ENCODE results near the gene CC2D2A. TPM values are rescaled to one million over a fixed set of nuclear protein-coding genes. Genes with fewer than 3 reads are reported as not detected.

Gene CC2D2A
- total RNA-seq, 4 donors from 2014 or later: 5.6 to 36.7 (median 9.6) TPM

GRCh38 chr4:15470128-15470475, 420 bp downstream of the CC2D2A start:
- 0 to 1% methylated on average over 2 to 3 of the region's 3 CpGs for WGBS, 2 donors (ENCODE audit: low coverage in 1 of 2)
- Histone ChIP-seq H3K27me3 (no peaks in the 10 kb centered on the region), H3K4me3 (peak overlapping the region; percentile 5 to 56 (median 37)), H3K9me3 (no peaks in the 10 kb centered on the region), H3K4me1 (peaks cover 0 to 15% (median 0%) of the 10 kb centered on the region in 4 donors), H3K36me3 (no peaks in the 10 kb centered on the region), H3K27ac (peak overlapping the region; percentile 53 to 76 (median 64))
- in situ Hi-C loops (cut with MboI; ENCODE audit: low pct_ligation_motif_present in 1 of 4, low pct_unique_long_range_greater_than_20kb in 1 of 4, low sequenced_read_pairs in 3 of 4): loop anchor here in 1 of 4 donors (25.0 kb wide), 1 partner anchor 458 kb away; the partner anchor contains the start of gene CPEB2
- DNase-seq: no peak
- intact Hi-C loops (cut with DNase I; ENCODE audit: low total_unique reads): no loop called here
- no peak for TF ChIP-seq POLR2AphosphoS5 (IDR thresholded peaks at IDR 0.05)
- no peak for TF ChIP-seq POLR2A (IDR thresholded peaks at IDR 0.05)
- no peak for TF ChIP-seq EP300 (IDR thresholded peaks at IDR 0.05; ENCODE audit: low read depth)
- no peak for TF ChIP-seq CTCF (IDR thresholded peaks at IDR 0.05)

GRCh38 chr4:15476396-15476795, 6.7 kb downstream of the CC2D2A start:
- 83 to 84% methylated on average over 5 of the region's 5 CpGs for WGBS, 2 donors (ENCODE audit: low coverage in 1 of 2)
- TF ChIP-seq POLR2A (IDR thresholded peaks at IDR 0.05) (no peak), CTCF (IDR thresholded peaks at IDR 0.05) (no peak), POLR2AphosphoS5 (IDR thresholded peaks at IDR 0.05) (no peak), EP300 (IDR thresholded peaks at IDR 0.05; ENCODE audit: low read depth) (no peak)
- intact Hi-C loops (cut with DNase I; ENCODE audit: low total_unique reads): loop anchor here (5.0 kb wide), 1 partner anchor 176 kb away; no protein-coding TSS in a partner anchor
- Histone ChIP-seq H3K4me1 (peaks cover 0 to 13% (median 7%) of the 10 kb centered on the region in 4 donors), H3K27me3 (no peaks in the 10 kb centered on the region), H3K36me3 (no peaks in the 10 kb centered on the region), H3K27ac (no peak overlapping the region), H3K4me3 (no peak overlapping the region), H3K9me3 (no peaks in the 10 kb centered on the region)
- in situ Hi-C loops (cut with MboI; ENCODE audit: low pct_ligation_motif_present in 1 of 4, low pct_unique_long_range_greater_than_20kb in 1 of 4, low sequenced_read_pairs in 3 of 4): loop anchor here in 2 of 4 donors (25.0 kb wide), 2 partner anchors 486 to 511 kb away; partner anchors contain the start of gene FGFBP2 (in 1 of the 2)
- DNase-seq: no peak

- in situ Hi-C loops (cut with MboI; ENCODE audit: low pct_ligation_motif_present in 1 of 4, low pct_unique_long_range_greater_than_20kb in 1 of 4, low sequenced_read_pairs in 3 of 4) (loop anchor here in 2 of 4 donors (25.0 kb wide), 2 partner anchors 484 to 509 kb away; partner anchors contain the start of gene FGFBP2 (in 1 of the 2)), intact Hi-C loops (cut with DNase I; ENCODE audit: low total_unique reads) (loop anchor here (5.0 kb wide), 1 partner anchor 174 kb away; no protein-coding TSS in a partner anchor)
- WGBS, 2 donors (ENCODE audit: low coverage in 1 of 2): 66 to 96% methylated on average over 3 to 5 of the region's 5 CpGs
- no peak for DNase-seq
- H3K9me3 ChIP-seq: no peaks in the 10 kb centered on the region
- H3K4me3 ChIP-seq: no peak overlapping the region
- no peaks in the 10 kb centered on the region for H3K36me3 ChIP-seq
- H3K27me3 ChIP-seq: no peaks in the 10 kb centered on the region
- TF ChIP-seq EP300 (IDR thresholded peaks at IDR 0.05; ENCODE audit: low read depth) (no peak), POLR2AphosphoS5 (IDR thresholded peaks at IDR 0.05) (no peak), POLR2A (IDR thresholded peaks at IDR 0.05) (no peak), CTCF (IDR thresholded peaks at IDR 0.05) (no peak)
- peaks cover 0 to 8% (median 6%) of the 10 kb centered on the region in 4 donors for H3K4me1 ChIP-seq
- H3K27ac ChIP-seq: peak overlapping the region in 2 of 4 donors; percentile 83
Measured at GRCh38 chr4:15478724-15479088, 9.0 kb downstream of the CC2D2A start.

GRCh38 chr4:15479089-15479912, 9.6 kb downstream of the CC2D2A start:
- Histone ChIP-seq H3K4me1 (peaks cover 0 to 8% (median 6%) of the 10 kb centered on the region in 4 donors), H3K27ac (peak overlapping the region; percentile 57 to 83 (median 82)), H3K27me3 (no peaks in the 10 kb centered on the region), H3K9me3 (no peaks in the 10 kb centered on the region), H3K4me3 (peak overlapping the region in 3 of 4 donors; percentile 17 to 35 (median 21)), H3K36me3 (no peaks in the 10 kb centered on the region)
- intact Hi-C loops (cut with DNase I; ENCODE audit: low total_unique reads) (loop anchor here (5.0 kb wide), 1 partner anchor 173 kb away; no protein-coding TSS in a partner anchor), in situ Hi-C loops (cut with MboI; ENCODE audit: low pct_ligation_motif_present in 1 of 4, low pct_unique_long_range_greater_than_20kb in 1 of 4, low sequenced_read_pairs in 3 of 4) (loop anchor here in 2 of 4 donors (25.0 kb wide), 2 partner anchors 483 to 508 kb away; partner anchors contain the start of gene FGFBP2 (in 1 of the 2))
- peak; percentile 40 to 58 (median 50) for TF ChIP-seq CTCF (IDR thresholded peaks at IDR 0.05)
- TF ChIP-seq POLR2AphosphoS5 (IDR thresholded peaks at IDR 0.05): no peak
- no peak for TF ChIP-seq EP300 (IDR thresholded peaks at IDR 0.05; ENCODE audit: low read depth)
- no peak for TF ChIP-seq POLR2A (IDR thresholded peaks at IDR 0.05)
- 40 to 50% methylated on average over 2 to 11 of the region's 11 CpGs for WGBS, 2 donors (ENCODE audit: low coverage in 1 of 2)
- DNase-seq: no peak

Measured in transverse colon (tissue), 4 donors.